WTC11 (cell line): ENCODE results near the gene PUDP. TPM values are rescaled to one million over a fixed set of nuclear protein-coding genes. Genes with fewer than 3 reads are reported as not detected.
A peak's percentile ranks its signal among the peaks of the same experiment; 100 is the strongest.

Experiments
- ATAC-seq: fragments of 200-7000 bp; cut with Tn5 transposase; 2 replicates; pipeline ENCODE4 v1.10.0; 2021; ENCODE audit warnings: mild to moderate bottlenecking, moderate library complexity
- CTCF ChIA-PET: fragments of 300-600 bp; sonication (Branson Sonifier 250); formaldehyde crosslinking; loops from one replicate; lab custom pipeline; 2021; ENCODE audit warnings: antibody characterized with exemption; lab: Charles Lee
- POLR2A ChIA-PET: fragments of 350-600 bp; sonication (Branson Sonifier 250); formaldehyde crosslinking; loops from one replicate; lab custom pipeline; 2021; ENCODE audit warnings: antibody characterized with exemption; lab: Charles Lee
- DNase-seq: peaks from one replicate; pipeline ENCODE4 v3.0.0; 2021; ENCODE audit warnings: low spot score
- H3K27ac Mint-ChIP-seq: 2 replicates; pipeline ENCODE4 v1.8.0; 2021; ENCODE audit warnings: mixed read lengths
- H3K27me3 Mint-ChIP-seq: 2 replicates; pipeline ENCODE4 v1.8.0; 2021; ENCODE audit warnings: low read depth, mild to moderate bottlenecking, moderate library complexity, mixed read lengths
- H3K36me3 Mint-ChIP-seq: 2 replicates; pipeline ENCODE4 v1.8.0; 2021; ENCODE audit warnings: mixed read lengths
- H3K4me1 Mint-ChIP-seq: 2 replicates; pipeline ENCODE4 v1.8.0; 2022; ENCODE audit warnings: mixed read lengths
- H3K4me3 Mint-ChIP-seq: 2 replicates; pipeline ENCODE4 v1.8.0; 2021; ENCODE audit warnings: mild to moderate bottlenecking, moderate library complexity, mixed read lengths
- H3K9me3 Mint-ChIP-seq: 2 replicates; pipeline ENCODE4 v1.8.0; 2021; ENCODE audit warnings: mixed read lengths
- AFF4 ChIP-seq: sonication (generic); formaldehyde crosslinking; IDR thresholded peaks from 2 replicates; pipeline ENCODE4 v1.8.1; 2023; ENCODE audit warnings: mild to moderate bottlenecking, missing genetic modification reagents, borderline replicate concordance
- CBFB ChIP-seq: sonication (generic); formaldehyde crosslinking; IDR thresholded peaks from 2 replicates; pipeline ENCODE4 v1.8.1; 2022; ENCODE audit warnings: mild to moderate bottlenecking, low read depth, missing genetic modification reagents
- ELF4 ChIP-seq: sonication (generic); formaldehyde crosslinking; IDR thresholded peaks from 2 replicates; pipeline ENCODE4 v1.8.1; 2022; ENCODE audit warnings: low read depth, mild to moderate bottlenecking, moderate library complexity, missing genetic modification reagents
- FOXP1 ChIP-seq: sonication (generic); formaldehyde crosslinking; IDR thresholded peaks from 2 replicates; pipeline ENCODE4 v1.8.0; 2022; ENCODE audit warnings: missing genetic modification reagents, mild to moderate bottlenecking, moderate library complexity, borderline replicate concordance
- GABPB1 ChIP-seq: sonication (generic); formaldehyde crosslinking; IDR thresholded peaks from 2 replicates; pipeline ENCODE4 v1.8.1; 2023; ENCODE audit warnings: mild to moderate bottlenecking, missing genetic modification reagents
- IRF2 ChIP-seq: sonication (generic); formaldehyde crosslinking; IDR thresholded peaks from 2 replicates; pipeline ENCODE4 v1.8.0; 2022; ENCODE audit warnings: low read depth, missing genetic modification reagents, borderline replicate concordance
- NFE2L1 ChIP-seq: sonication (generic); formaldehyde crosslinking; IDR thresholded peaks from 2 replicates; pipeline ENCODE4 v1.8.1; 2023; ENCODE audit warnings: missing genetic modification reagents
- NR3C1 ChIP-seq: sonication (generic); formaldehyde crosslinking; conservative IDR thresholded peaks from 2 replicates; pipeline ENCODE4 v1.8.1; 2023; ENCODE audit warnings: low read depth, mild to moderate bottlenecking, missing genetic modification reagents
- PREB ChIP-seq: sonication (generic); formaldehyde crosslinking; IDR thresholded peaks from 2 replicates; pipeline ENCODE4 v1.8.1; 2022; ENCODE audit warnings: mild to moderate bottlenecking, missing genetic modification reagents, moderate library complexity, borderline replicate concordance
- PRRX2 ChIP-seq: fragments of 250-450 bp; sonication (Bioruptor Pico); IDR thresholded peaks from 2 replicates; pipeline ENCODE4 v1.8.0; 2021; ENCODE audit warnings: mild to moderate bottlenecking
- ZNF219 ChIP-seq: sonication (generic); formaldehyde crosslinking; IDR thresholded peaks from 2 replicates; pipeline ENCODE4 v1.8.0; 2023; ENCODE audit warnings: missing genetic modification reagents, mild to moderate bottlenecking, borderline replicate concordance
- ZNF317 ChIP-seq: sonication (generic); formaldehyde crosslinking; IDR thresholded peaks from 2 replicates; pipeline ENCODE4 v1.8.1; 2023; ENCODE audit warnings: low read depth, mild to moderate bottlenecking, moderate library complexity, missing genetic modification reagents, borderline replicate concordance
- ZNF512 ChIP-seq: sonication (generic); formaldehyde crosslinking; IDR thresholded peaks from 2 replicates; pipeline ENCODE4 v1.8.1; 2022; ENCODE audit warnings: missing genetic modification reagents, borderline replicate concordance
- ZNF532 ChIP-seq: fragments of 250-450 bp; sonication (Bioruptor Pico); IDR thresholded peaks from 2 replicates; pipeline ENCODE4 v1.9.0; 2021; ENCODE audit warnings: mild to moderate bottlenecking, borderline replicate concordance
- total RNA-seq: library from RNA; stranded (reverse); gene quantifications from 3 replicates; pipeline ENCODE4 v1.2.3, GENCODE V29; 2021
- TF ChIP-seq, protein P1 (sequence below): fragments of 250-450 bp; sonication (Bioruptor Pico); IDR thresholded peaks from 2 replicates; pipeline ENCODE4 v1.8.0; 2021; ENCODE audit warnings: mild to moderate bottlenecking
- TF ChIP-seq, protein P2 (sequence below): fragments of 250-450 bp; sonication (Bioruptor Pico); IDR thresholded peaks from 2 replicates; pipeline ENCODE4 v1.9.0; 2021; ENCODE audit warnings: moderate library complexity, mild to moderate bottlenecking, inconsistent platforms, borderline replicate concordance
- TF ChIP-seq, protein P3 (sequence below): sonication (generic); formaldehyde crosslinking; conservative IDR thresholded peaks from 2 replicates; pipeline ENCODE4 v1.8.1; 2023; ENCODE audit warnings: mild to moderate bottlenecking, low read depth, missing genetic modification reagents, moderate library complexity

PUDP gene
- total RNA-seq, 1 experiment from 2014 or later, result 20.8 TPM

DNA sequence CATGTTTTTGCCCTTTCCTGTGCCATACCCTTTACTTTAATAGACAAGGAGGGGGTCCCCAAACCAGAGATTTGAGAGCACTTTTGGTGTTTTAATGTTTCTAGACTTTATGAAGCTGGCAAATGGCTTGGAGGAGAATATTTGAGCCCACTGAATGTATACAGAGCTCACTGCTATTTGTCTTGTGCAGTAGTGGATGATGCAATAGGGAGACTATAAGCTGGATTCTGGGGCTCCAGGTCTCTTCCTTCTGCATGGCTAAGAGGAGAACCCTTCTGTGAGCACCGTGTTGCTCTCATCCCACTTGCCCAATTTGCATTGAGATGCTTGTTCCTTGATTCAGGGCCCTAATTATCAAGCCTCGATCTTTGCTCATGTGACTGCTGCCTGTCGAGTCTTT lies 8.9 kb upstream of the PUDP start:
- Mint-ChIP-seq H3K36me3 (no peaks in the 10 kb centered on the region), H3K27ac (no peak overlapping the region), H3K9me3 (no peaks in the 10 kb centered on the region), H3K4me3 (no peak overlapping the region), H3K27me3 (no peaks in the 10 kb centered on the region; the same call in 1 of the 2 replicates), H3K4me1 (peaks cover 30% of the 10 kb centered on the region)
- CTCF ChIA-PET, result interaction anchor here (1.0 kb wide), 1 partner anchor 14 kb away, joined by 3 read pairs; no protein-coding TSS in a partner anchor
- DNase-seq, result no peak
- POLR2A ChIA-PET, result no interaction called here
- no peak for ATAC-seq
- TF ChIP-seq GABPB1 (CRISPR knock-in tag), result peak; percentile 55; the same call in 1 of the 2 replicates
- TF ChIP-seq ZNF512 (CRISPR knock-in tag), result no peak

DNA sequence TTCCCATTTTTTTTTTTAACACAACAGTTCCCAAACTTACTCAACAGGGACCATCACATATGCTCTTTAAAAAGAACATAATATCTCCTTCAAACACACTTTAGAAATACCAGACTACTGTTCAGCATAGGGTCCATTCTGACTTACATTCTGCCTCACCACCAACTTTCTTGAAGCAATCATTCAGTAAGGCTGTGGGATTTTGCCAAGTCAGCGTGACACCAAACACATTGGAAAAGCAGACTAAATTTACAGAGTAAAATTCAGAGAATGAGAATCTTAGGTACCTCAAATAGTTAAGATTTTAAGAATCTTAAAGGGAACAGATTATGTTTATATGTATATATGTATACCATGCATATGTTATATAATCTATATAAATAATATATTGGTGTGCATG lies 7.2 kb upstream of the PUDP start:
- no peaks in the 10 kb centered on the region for H3K9me3 Mint-ChIP-seq
- ChIA-PET CTCF (no interaction called here), POLR2A (no interaction called here)
- H3K4me1 Mint-ChIP-seq, result peaks cover 28% of the 10 kb centered on the region
- no peak overlapping the region for H3K27ac Mint-ChIP-seq
- no peak for DNase-seq
- no peak for ATAC-seq
- no peaks in the 10 kb centered on the region; the same call in 1 of the 2 replicates for H3K27me3 Mint-ChIP-seq
- no peaks in the 10 kb centered on the region for H3K36me3 Mint-ChIP-seq
- H3K4me3 Mint-ChIP-seq, result no peak overlapping the region
- no peak for TF ChIP-seq PRRX2 (CRISPR knock-in tag)
- no peak for TF ChIP-seq ZNF317 (CRISPR knock-in tag)
- no peak for TF ChIP-seq ELF4 (CRISPR knock-in tag)
- TF ChIP-seq NR3C1, result no peak
- TF ChIP-seq AFF4 (CRISPR knock-in tag), result no peak
- TF ChIP-seq ZNF532, result no peak
- TF ChIP-seq ZNF219 (CRISPR knock-in tag), result no peak
- TF ChIP-seq FOXP1 (CRISPR knock-in tag), result no peak
- TF ChIP-seq NFE2L1 (CRISPR knock-in tag), result no peak
- no peak for TF ChIP-seq CBFB
- no peak for TF ChIP-seq IRF2 (CRISPR knock-in tag)
- TF ChIP-seq, protein P1, sequence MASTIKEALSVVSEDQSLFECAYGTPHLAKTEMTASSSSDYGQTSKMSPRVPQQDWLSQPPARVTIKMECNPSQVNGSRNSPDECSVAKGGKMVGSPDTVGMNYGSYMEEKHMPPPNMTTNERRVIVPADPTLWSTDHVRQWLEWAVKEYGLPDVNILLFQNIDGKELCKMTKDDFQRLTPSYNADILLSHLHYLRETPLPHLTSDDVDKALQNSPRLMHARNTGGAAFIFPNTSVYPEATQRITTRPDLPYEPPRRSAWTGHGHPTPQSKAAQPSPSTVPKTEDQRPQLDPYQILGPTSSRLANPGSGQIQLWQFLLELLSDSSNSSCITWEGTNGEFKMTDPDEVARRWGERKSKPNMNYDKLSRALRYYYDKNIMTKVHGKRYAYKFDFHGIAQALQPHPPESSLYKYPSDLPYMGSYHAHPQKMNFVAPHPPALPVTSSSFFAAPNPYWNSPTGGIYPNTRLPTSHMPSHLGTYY (CRISPR knock-in tag), result no peak
- TF ChIP-seq, protein P2, sequence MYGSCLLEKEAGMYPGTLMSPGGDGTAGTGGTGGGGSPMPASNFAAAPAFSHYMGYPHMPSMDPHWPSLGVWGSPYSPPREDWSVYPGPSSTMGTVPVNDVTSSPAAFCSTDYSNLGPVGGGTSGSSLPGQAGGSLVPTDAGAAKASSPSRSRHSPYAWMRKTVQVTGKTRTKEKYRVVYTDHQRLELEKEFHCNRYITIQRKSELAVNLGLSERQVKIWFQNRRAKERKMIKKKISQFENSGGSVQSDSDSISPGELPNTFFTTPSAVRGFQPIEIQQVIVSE, result no peak
- no peak for TF ChIP-seq PREB (CRISPR knock-in tag)
- TF ChIP-seq, protein P3, sequence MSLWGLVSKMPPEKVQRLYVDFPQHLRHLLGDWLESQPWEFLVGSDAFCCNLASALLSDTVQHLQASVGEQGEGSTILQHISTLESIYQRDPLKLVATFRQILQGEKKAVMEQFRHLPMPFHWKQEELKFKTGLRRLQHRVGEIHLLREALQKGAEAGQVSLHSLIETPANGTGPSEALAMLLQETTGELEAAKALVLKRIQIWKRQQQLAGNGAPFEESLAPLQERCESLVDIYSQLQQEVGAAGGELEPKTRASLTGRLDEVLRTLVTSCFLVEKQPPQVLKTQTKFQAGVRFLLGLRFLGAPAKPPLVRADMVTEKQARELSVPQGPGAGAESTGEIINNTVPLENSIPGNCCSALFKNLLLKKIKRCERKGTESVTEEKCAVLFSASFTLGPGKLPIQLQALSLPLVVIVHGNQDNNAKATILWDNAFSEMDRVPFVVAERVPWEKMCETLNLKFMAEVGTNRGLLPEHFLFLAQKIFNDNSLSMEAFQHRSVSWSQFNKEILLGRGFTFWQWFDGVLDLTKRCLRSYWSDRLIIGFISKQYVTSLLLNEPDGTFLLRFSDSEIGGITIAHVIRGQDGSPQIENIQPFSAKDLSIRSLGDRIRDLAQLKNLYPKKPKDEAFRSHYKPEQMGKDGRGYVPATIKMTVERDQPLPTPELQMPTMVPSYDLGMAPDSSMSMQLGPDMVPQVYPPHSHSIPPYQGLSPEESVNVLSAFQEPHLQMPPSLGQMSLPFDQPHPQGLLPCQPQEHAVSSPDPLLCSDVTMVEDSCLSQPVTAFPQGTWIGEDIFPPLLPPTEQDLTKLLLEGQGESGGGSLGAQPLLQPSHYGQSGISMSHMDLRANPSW, result no peak
